Thyroid gland (tissue), 4 donors: ENCODE measurements around the gene FOXO1.

ENCODE experiments used
- CTCF ChIP-seq, 6 experiments: fragments of 200-600 bp in 3 of 6; fragments of 450-650 bp in 3 of 6; sonication (generic) in 3 of 6; IDR thresholded peaks; one replicate each; pipeline ENCODE4 v1.5.1; 2016 to 2019; ENCODE audit warnings: antibody characterized with exemption in 6 of 6, mild to moderate bottlenecking in 2 of 6, inconsistent platforms in 1 of 6, moderate library complexity in 1 of 6
- POLR2A ChIP-seq, 2 donors: fragments of 450-650 bp; IDR thresholded peaks; one replicate each; pipeline ENCODE4 v1.6.1; 2017; ENCODE audit warnings: antibody characterized with exemption in 2 of 2, mild to moderate bottlenecking in 2 of 2, moderate library complexity in 1 of 2

- no peak for TF ChIP-seq CTCF (IDR thresholded peaks at IDR 0.05)
- no peak for TF ChIP-seq POLR2A (IDR thresholded peaks at IDR 0.05)
These were observed 9.6 kb upstream of the FOXO1 start for GRCh38 chr13:40676007-40676406.
